ENCODE results near the gene GPATCH8.

DNA sequence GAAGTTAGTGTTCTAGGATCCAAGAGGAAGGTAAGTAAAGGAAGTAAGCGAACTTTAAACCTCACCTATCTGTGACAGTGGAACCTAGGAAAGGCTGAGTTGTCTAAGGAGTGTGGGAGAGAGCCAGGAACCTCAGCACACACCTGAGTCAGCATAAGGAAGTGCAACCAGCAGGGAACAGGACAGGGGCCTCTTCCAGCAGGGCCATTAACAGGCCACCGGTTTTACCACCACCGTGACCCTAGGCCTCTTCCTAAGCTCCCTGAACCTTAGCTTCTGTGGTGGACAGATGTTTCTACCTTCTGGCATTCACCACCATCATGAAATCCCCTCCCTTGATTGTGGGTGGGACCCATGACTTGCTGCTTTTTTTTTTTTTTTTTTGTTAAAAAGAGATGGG lies 26.7 kb upstream of the GPATCH8 start:
- TF ChIP-seq POLR2A (IDR thresholded peaks at IDR 0.05), result no peak
- TF ChIP-seq CTCF (IDR thresholded peaks at IDR 0.05), result no peak

Measured in body of pancreas (tissue), 4 donors.